ENCODE data around the gene PPP2R3B.
"Not testable (repeated sequence)": the region's sequence is repeated elsewhere in the genome, so short reads cannot be mapped to it uniquely, and the experiment has no call there.

The PPP2R3B gene

DNA sequence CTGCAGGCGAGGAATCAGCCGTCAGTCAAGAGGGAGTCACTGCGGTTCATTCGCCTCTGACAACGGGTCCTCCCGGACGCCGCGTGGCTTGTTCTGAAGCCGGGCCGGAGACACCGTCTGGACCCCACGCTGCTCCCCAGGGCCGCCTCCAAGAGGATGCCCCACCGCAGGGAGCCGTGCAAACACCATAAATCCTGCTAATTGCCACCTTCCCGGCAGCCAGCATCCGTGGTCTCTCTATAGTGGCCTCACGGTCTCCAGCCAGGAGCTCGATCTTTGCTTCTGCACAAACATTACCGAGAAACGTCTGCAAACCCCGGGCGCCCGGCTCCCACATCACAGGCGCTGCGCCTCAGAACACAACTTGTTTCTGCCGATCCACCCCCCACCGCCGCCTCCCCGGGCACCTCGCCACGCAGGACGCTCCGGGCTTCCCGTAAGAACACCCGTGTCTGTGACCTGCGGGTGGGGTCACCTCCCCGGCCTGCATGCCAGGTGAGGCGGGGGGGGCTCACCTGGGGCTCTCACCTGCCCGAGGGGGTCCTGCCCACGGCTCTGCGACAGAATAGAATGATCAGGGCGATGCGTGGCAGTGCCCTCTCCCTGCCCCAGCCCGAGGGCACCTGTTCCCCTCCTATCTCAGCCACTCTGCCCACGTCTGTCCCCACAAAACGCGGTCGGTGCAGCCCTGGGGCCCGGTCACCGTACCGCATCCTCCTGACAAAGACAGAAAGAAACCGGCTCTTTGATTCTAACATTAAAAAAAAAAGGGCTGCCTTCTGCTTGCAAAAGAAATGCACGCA, 32.4 kb upstream of the PPP2R3B start:
- H3K4me1 ChIP-seq (ENCODE audit: insufficient read depth, poor library complexity, severe bottlenecking), result no peaks in the 10 kb centered on the region

DNA sequence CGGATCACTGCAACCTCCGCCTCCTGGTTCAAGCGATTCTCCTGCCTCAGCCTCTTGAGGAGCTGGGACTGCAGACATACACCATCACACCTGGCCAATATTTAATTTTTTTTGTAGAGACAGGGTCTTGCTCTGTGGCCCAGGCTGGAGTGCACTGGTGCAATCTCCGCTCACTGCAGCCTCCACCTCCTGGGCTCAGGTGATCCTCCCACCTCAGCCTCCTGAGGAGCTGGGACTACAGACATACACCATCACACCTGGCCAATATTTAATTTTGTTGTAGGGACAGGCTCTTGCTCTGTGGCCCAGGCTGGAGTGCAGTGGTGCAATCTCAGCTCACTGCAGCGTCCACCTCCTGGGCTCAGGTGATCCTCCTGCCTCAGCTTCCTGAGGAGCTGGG, 28.8 kb upstream of the PPP2R3B start:
- not testable (repeated sequence) for H3K27ac ChIP-seq (ENCODE audit: poor library complexity, severe bottlenecking); H3K36me3 ChIP-seq (ENCODE audit: low read depth); H3K27me3 ChIP-seq (ENCODE audit: insufficient read depth, poor library complexity, severe bottlenecking); H3K9me3 ChIP-seq (ENCODE audit: severe bottlenecking); DNase-seq (ENCODE audit: low spot score); H3K4me3 ChIP-seq (ENCODE audit: severe bottlenecking); H3K4me1 ChIP-seq (ENCODE audit: insufficient read depth, poor library complexity, severe bottlenecking)
- 0 out of 3 replicates have a peak, but pooled peaks have one; percentile 10 for ATAC-seq (ENCODE audit: low read depth)

More for the DNA sequence above, 32.4 kb upstream of the PPP2R3B start:
- Histone ChIP-seq H3K36me3 (ENCODE audit: low read depth) (no peaks in the 10 kb centered on the region), H3K27me3 (ENCODE audit: insufficient read depth, poor library complexity, severe bottlenecking) (no peaks in the 10 kb centered on the region), H3K9me3 (ENCODE audit: severe bottlenecking) (peaks cover under 1% of the 10 kb centered on the region), H3K27ac (ENCODE audit: poor library complexity, severe bottlenecking) (no peak overlapping the region), H3K4me3 (ENCODE audit: severe bottlenecking) (no peak overlapping the region)
- ATAC-seq (ENCODE audit: low read depth), result no peak
- TF ChIP-seq, protein P1, sequence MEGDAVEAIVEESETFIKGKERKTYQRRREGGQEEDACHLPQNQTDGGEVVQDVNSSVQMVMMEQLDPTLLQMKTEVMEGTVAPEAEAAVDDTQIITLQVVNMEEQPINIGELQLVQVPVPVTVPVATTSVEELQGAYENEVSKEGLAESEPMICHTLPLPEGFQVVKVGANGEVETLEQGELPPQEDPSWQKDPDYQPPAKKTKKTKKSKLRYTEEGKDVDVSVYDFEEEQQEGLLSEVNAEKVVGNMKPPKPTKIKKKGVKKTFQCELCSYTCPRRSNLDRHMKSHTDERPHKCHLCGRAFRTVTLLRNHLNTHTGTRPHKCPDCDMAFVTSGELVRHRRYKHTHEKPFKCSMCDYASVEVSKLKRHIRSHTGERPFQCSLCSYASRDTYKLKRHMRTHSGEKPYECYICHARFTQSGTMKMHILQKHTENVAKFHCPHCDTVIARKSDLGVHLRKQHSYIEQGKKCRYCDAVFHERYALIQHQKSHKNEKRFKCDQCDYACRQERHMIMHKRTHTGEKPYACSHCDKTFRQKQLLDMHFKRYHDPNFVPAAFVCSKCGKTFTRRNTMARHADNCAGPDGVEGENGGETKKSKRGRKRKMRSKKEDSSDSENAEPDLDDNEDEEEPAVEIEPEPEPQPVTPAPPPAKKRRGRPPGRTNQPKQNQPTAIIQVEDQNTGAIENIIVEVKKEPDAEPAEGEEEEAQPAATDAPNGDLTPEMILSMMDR (IDR thresholded peaks at IDR 0.05; ENCODE audit: poor library complexity, severe bottlenecking), result no peak
- no peak for DNase-seq (ENCODE audit: low spot score)

DNA sequence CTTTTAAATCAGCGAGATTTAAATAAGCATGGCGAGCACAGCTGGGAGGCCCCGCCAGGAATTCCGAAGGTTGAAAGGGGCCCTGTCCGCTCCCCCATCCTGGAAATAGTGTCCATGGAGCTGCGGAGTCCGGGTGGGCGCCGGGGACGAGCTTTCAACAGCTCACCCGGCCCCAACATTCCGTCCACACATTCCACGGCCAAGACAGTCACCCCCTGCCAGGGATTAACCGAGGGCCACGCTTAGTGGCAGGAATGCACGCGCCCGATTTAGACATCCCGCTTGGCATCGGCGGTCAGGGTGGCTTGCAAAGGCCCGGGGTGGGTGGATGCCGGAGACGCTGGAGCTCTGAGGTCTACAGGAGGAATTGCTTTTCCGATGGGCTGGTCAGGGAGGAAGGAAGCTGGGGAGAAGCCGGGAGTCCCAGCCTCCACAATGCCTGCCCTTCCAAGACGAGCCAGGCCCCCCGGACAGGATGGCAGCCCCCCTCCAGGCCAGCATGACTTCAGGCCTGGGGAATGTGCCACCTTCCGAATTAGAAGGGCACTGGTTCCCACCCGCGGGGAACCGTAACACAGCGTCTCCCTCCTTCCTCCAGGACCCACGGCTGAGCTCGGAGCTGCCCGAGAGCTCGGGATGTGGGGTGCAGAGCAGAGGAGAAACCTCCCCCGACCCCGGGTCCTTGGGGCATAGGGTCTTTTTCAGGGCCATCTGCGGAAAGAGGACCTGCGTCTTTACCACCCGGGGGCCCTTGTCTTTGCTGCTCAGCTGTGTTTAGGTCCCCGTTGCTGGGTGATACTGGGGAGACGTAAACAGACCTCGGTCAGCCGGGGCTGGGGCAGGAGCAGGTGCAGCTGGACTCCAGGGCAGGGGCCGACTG, 26.9 kb upstream of the PPP2R3B start:
- Histone ChIP-seq H3K4me3 (ENCODE audit: severe bottlenecking) (no peak overlapping the region), H3K27me3 (ENCODE audit: insufficient read depth, poor library complexity, severe bottlenecking) (no peaks in the 10 kb centered on the region), H3K9me3 (ENCODE audit: severe bottlenecking) (peaks cover 2% of the 10 kb centered on the region), H3K4me1 (ENCODE audit: insufficient read depth, poor library complexity, severe bottlenecking) (no peaks in the 10 kb centered on the region), H3K36me3 (ENCODE audit: low read depth) (no peaks in the 10 kb centered on the region), H3K27ac (ENCODE audit: poor library complexity, severe bottlenecking) (no peak overlapping the region)
- TF ChIP-seq, protein P1 (IDR thresholded peaks at IDR 0.05; ENCODE audit: poor library complexity, severe bottlenecking), result no peak
- ATAC-seq (ENCODE audit: low read depth) (no peak), DNase-seq (ENCODE audit: low spot score) (no peak)

DNA sequence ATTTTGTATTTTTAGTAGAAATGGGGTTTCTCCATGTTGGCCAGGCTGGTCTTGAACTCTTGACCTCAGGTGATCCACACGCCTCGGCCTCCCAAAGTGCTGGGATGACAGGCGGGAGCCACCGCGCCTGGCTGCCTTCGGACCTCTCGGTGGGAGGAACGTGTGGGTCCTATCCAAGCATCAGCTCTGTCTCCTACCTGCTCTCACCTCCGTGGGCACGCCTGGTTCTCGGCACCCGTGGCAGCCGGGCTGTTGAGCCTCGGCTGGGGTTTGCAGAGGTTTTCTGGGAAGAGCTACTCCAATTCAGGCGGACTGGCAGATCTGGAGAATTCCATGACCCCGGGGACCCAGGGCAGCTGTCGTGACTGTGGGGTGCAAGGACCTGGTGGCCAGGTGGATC, 23.6 kb upstream of the PPP2R3B start:
- no peak for ATAC-seq (ENCODE audit: low read depth)
- no peaks in the 10 kb centered on the region for H3K36me3 ChIP-seq (ENCODE audit: low read depth)
- no peak overlapping the region for H3K27ac ChIP-seq (ENCODE audit: poor library complexity, severe bottlenecking)
- H3K9me3 ChIP-seq (ENCODE audit: severe bottlenecking), result peaks cover 2% of the 10 kb centered on the region
- no peaks in the 10 kb centered on the region for H3K27me3 ChIP-seq (ENCODE audit: insufficient read depth, poor library complexity, severe bottlenecking)
- H3K4me1 ChIP-seq (ENCODE audit: insufficient read depth, poor library complexity, severe bottlenecking), result no peaks in the 10 kb centered on the region
- no peak for DNase-seq (ENCODE audit: low spot score)
- H3K4me3 ChIP-seq (ENCODE audit: severe bottlenecking), result no peak overlapping the region
- TF ChIP-seq, protein P1 (IDR thresholded peaks at IDR 0.05; ENCODE audit: poor library complexity, severe bottlenecking), result no peak

DNA sequence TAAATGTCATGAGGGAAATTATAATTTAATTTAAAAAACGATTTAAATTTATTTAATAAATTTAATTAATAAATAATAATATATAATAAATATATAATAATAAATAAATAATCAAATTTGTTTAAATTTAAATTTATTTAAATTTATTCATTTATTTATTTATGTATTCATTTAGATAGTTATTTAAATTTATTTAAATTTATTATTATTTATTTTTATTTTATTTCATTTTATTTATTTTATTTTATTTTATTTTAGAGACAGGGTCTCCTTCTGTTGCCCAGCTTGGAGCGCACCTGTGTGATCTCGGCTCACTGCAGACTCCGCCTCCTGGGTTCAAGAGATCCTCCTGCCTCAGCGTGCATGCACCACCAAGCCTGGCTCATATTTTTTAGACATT, 18.4 kb upstream of the PPP2R3B start:
- H3K27me3 ChIP-seq (ENCODE audit: insufficient read depth, poor library complexity, severe bottlenecking), result no peaks in the 10 kb centered on the region
- ATAC-seq (ENCODE audit: low read depth) (no peak), DNase-seq (ENCODE audit: low spot score) (no peak)
- H3K4me3 ChIP-seq (ENCODE audit: severe bottlenecking), result no peak overlapping the region
- no peaks in the 10 kb centered on the region for H3K36me3 ChIP-seq (ENCODE audit: low read depth)
- TF ChIP-seq, protein P1 (IDR thresholded peaks at IDR 0.05; ENCODE audit: poor library complexity, severe bottlenecking), result no peak
- H3K9me3 ChIP-seq (ENCODE audit: severe bottlenecking), result peaks cover 2% of the 10 kb centered on the region
- H3K27ac ChIP-seq (ENCODE audit: poor library complexity, severe bottlenecking), result no peak overlapping the region
- H3K4me1 ChIP-seq (ENCODE audit: insufficient read depth, poor library complexity, severe bottlenecking), result no peaks in the 10 kb centered on the region
